K562 (cell line): ENCODE measurements around the gene PPIF.

Experiments used
- CTCF ChIP-seq, 3 experiments: IDR thresholded peaks in 2 of 3; conservative IDR thresholded peaks in 1 of 3; 2 replicates each; pipeline ENCODE4 v1.5.1; 2011 to 2012; ENCODE audit warnings: low read length in 3 of 3, mild to moderate bottlenecking in 3 of 3, control low read depth in 2 of 3, improper control_type of control experiment in 1 of 3, inconsistent platforms in 1 of 3, low read depth in 1 of 3, mixed read lengths in 1 of 3, moderate library complexity in 1 of 3; ENCODE audit not compliant: insufficient read depth in 2 of 3
- ERF ChIP-seq: fragments of 450-650 bp; formaldehyde crosslinking; IDR thresholded peaks from 2 replicates; pipeline ENCODE4 v1.4.0; 2020; ENCODE audit warnings: mild to moderate bottlenecking, mixed read lengths
- NBN ChIP-seq: fragments of 450-650 bp; IDR thresholded peaks from 2 replicates; pipeline ENCODE4 v1.6.1; 2016; ENCODE audit warnings: low read depth, mild to moderate bottlenecking
- RUNX1 ChIP-seq: sonication (generic); IDR thresholded peaks from 2 replicates; pipeline ENCODE4 v1.6.1; 2016; ENCODE audit warnings: antibody characterized with exemption, low read depth

DNA sequence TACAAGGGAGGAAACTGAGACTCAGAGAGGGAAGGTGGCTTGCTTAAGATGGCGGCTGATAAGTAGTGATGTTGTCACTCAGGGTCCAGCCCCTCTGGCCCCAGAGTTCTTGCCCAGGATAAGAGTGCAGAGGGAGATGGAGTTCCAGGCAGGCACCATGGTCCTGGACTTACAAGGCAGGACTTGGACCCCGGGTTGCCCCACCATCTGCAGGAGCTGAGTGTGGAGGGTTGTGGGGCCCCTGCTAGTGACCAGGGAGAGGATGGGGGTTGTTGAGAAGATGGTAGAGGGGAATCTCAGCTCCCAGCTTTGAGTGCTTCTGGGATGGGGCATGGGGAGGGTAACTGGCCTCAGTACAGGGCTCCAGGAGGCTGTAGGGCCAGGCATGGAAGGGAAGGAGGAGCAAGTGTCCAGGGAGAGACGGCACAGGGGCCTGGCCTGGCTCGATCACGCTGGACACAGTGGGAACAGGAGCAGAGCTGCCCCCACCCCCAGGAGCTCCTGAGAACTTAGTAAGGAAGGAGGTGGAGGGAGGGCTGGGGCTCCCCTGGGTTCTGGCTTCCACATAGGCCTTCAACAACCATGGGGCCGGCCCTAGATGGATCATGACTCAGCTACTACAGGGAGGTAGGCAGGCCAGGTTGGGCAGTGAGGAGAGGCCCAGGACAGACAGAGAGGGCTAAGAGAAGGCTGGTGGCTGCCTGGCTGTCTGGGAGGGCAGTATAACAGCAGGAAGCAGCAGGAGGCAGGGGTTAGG, 28.2 kb downstream of the PPIF start:
- TF ChIP-seq CTCF (IDR thresholded peaks at IDR 0.05 in 2 of 3, conservative IDR thresholded peaks at IDR 0.05 in 1 of 3; ENCODE audit: insufficient read depth in 2 of 3, low read depth in 1 of 3, low read length in 3 of 3) (no peak), ERF (CRISPR knock-in tag) (no peak), NBN (no peak), RUNX1 (no peak)
